HepG2 (cell line): ENCODE results near the gene DOCK1. TPM values are rescaled to one million over a fixed set of nuclear protein-coding genes. Genes with fewer than 3 reads are reported as not detected.

Source experiments
- ATAC-seq: fragments of 200-7000 bp; cut with Tn5 transposase; 3 replicates; pipeline ENCODE4 v1.9.1; 2020; ENCODE audit warnings: mild to moderate bottlenecking, moderate library complexity
- BruUV-seq: library from RNA; stranded (reverse); fragments of 400-500 nt; replicated peaks from 2 replicates; lab custom pipeline; 2021; lab: Mats Ljungman, UMichigan
- CTCF ChIA-PET: fragments of 300-600 bp; formaldehyde crosslinking; extraction: SDS; loops from one replicate; lab custom pipeline; 2021; ENCODE audit warnings: low total read pairs, inconsistent platforms, low intra/inter-chr PET ratio; lab: Yijun Ruan, JAX
- POLR2A ChIA-PET: fragments of 350-600 bp; sonication (Branson Sonifier 250); formaldehyde crosslinking; loops from one replicate; lab custom pipeline; 2020; ENCODE audit warnings: antibody characterized with exemption, inconsistent platforms; lab: Yijun Ruan, JAX
- DNase-seq: peaks from one replicate; pipeline ENCODE4 v3.0.0-alpha.2; 2015; ENCODE audit warnings: low spot score
- FAIRE-seq: peaks from 3 replicates; lab custom pipeline; 2011; peaks lifted over from hg19 to GRCh38; lab: Jason Lieb, UNC
- H2AFZ ChIP-seq: one replicate; pipeline ENCODE4 v1.6.1; 2011; ENCODE audit warnings: low read length, inconsistent platforms
- H3K27ac ChIP-seq: fragments of 300-600 bp; 3 replicates; pipeline ENCODE4 v1.8.0; 2011; ENCODE audit warnings: mixed run types, mild to moderate bottlenecking, mixed read lengths, low read length, inconsistent platforms; ENCODE audit not compliant: insufficient read depth; ENCODE audit errors: extremely low read length
- H3K27me3 ChIP-seq, 2 experiments: fragments of 200-600 bp in 1 of 2; 2 replicates in 1 of 2; 3 replicates in 1 of 2; pipeline versions ENCODE4 v1.6.0 to v1.8.0; 2011; ENCODE audit warnings: low read length in 2 of 2, mild to moderate bottlenecking in 2 of 2, moderate library complexity in 2 of 2, inconsistent platforms in 1 of 2; ENCODE audit not compliant: insufficient read depth in 2 of 2, control insufficient read depth in 1 of 2
- H3K36me3 ChIP-seq, 2 experiments: fragments of 200-600 bp in 1 of 2; replicated peaks in 1 of 2; 2 replicates in 1 of 2; 3 replicates in 1 of 2; pipeline versions ENCODE4 v1.5.1 to v1.8.0; 2011; ENCODE audit warnings: low read length in 2 of 2, inconsistent platforms in 1 of 2; ENCODE audit not compliant: insufficient read depth in 2 of 2, control insufficient read depth in 1 of 2
- H3K4me1 ChIP-seq: 2 replicates; pipeline ENCODE4 v1.5.1; 2012; ENCODE audit warnings: low read length, inconsistent platforms; ENCODE audit not compliant: insufficient read depth
- H3K4me2 ChIP-seq: 2 replicates; pipeline ENCODE4 v1.6.0; 2011; ENCODE audit warnings: low read depth, low read length, inconsistent platforms
- H3K4me3 ChIP-seq, 3 experiments: fragments of 200-600 bp in 1 of 3; sonication (generic), shearing (Covaris generic) in 1 of 3; replicated peaks in 1 of 3; 2 replicates each; pipeline ENCODE4 v1.5.1; 2011 to 2016; ENCODE audit warnings: low read length in 3 of 3, inconsistent platforms in 2 of 3, low read depth in 2 of 3, mild to moderate bottlenecking in 2 of 3, control low read depth in 1 of 3, mixed read lengths in 1 of 3; ENCODE audit not compliant: insufficient read depth in 1 of 3
- H3K79me2 ChIP-seq: one replicate; pipeline ENCODE4 v1.6.1; 2011; ENCODE audit warnings: low read length, inconsistent platforms; ENCODE audit not compliant: insufficient read depth
- H3K9ac ChIP-seq: 2 replicates; pipeline ENCODE4 v1.6.0; 2011; ENCODE audit warnings: mild to moderate bottlenecking, low read depth, low read length, inconsistent platforms; ENCODE audit not compliant: insufficient read depth
- H3K9me3 ChIP-seq: 2 replicates; pipeline ENCODE4 v1.5.1; 2012; ENCODE audit warnings: mild to moderate bottlenecking, low read length
- H4K20me1 ChIP-seq: 2 replicates; pipeline ENCODE4 v1.6.0; 2011; ENCODE audit warnings: inconsistent platforms, mild to moderate bottlenecking, low read length, moderate library complexity; ENCODE audit not compliant: insufficient read depth
- ETV6 ChIP-seq: sonication (generic); formaldehyde crosslinking; conservative IDR thresholded peaks from 2 replicates; pipeline ENCODE4 v1.4.0; 2020; ENCODE audit warnings: missing genetic modification reagents
- KLF9 ChIP-seq: IDR thresholded peaks from 2 replicates; pipeline ENCODE4 v1.6.1; 2016; ENCODE audit warnings: low read depth
- ZNF142 ChIP-seq: sonication (generic); formaldehyde crosslinking; IDR thresholded peaks from 2 replicates; pipeline ENCODE4 v1.4.0; 2020; ENCODE audit warnings: missing genetic modification reagents
- ZNF382 ChIP-seq: sonication (generic); formaldehyde crosslinking; IDR thresholded peaks from 2 replicates; pipeline ENCODE4 v1.5.0; 2020; ENCODE audit warnings: missing genetic modification reagents, mild to moderate bottlenecking, borderline replicate concordance
- ZNF609 ChIP-seq: sonication (generic); formaldehyde crosslinking; IDR thresholded peaks from 2 replicates; pipeline ENCODE4 v1.4.0; 2020; ENCODE audit warnings: mild to moderate bottlenecking, missing genetic modification reagents, borderline replicate concordance
- WGBS: methylation state at CpG from one replicate; pipeline ENCODE4 v1.1.6; 2017; ENCODE audit warnings: low lambda C conversion rate; 5-methylcytosine and 5-hydroxymethylcytosine counted together
- in situ Hi-C: cut with HindIII; loops from 2 replicates; pipeline ENCODE4 v1.10.0; 2017; ENCODE audit warnings: low pct_unique_long_range_greater_than_20kb; ENCODE audit not compliant: extremely low pct_ligation_motif_present
- intact Hi-C: fragments of 100-400 bp; cut with micrococcal nuclease; formaldehyde crosslinking; loops from one replicate; pipeline ENCODE4 v1.10.0; 2022; ENCODE audit not compliant: unreplicated experiment
- polyA plus RNA-seq, 8 experiments: library from polyadenylated mRNA; depleted of rRNA in 3 of 8; stranded (reverse) in 7 of 8; unstranded in 1 of 8; fragments of >200 nt; fragmentation: Illumina TruSeq in 4 of 8; extraction: Trizol in 4 of 8; gene quantifications; 2 replicates each; pipeline versions ENCODE4 v1.2.1 to v1.2.3, GENCODE V29; 2011 to 2016; ENCODE audit warnings: low read depth in 4 of 8, missing spikeins in 1 of 8, mixed read lengths in 1 of 8; ENCODE audit not compliant: insufficient read depth in 1 of 8
- total RNA-seq, 5 experiments: library from RNA; depleted of rRNA; stranded (reverse); fragments of >200 nt; fragmentation: Illumina TruSeq; extraction: Trizol; gene quantifications; 2 replicates each; pipeline ENCODE4 v1.2.3, GENCODE V29; 2016; ENCODE audit warnings: low read depth in 1 of 5

DOCK1 gene
- total and polyA plus RNA-seq, 2 of the 13 experiments (the other 11 are each of a cell fraction or from before 2014, with no cell fraction given), result 8.3 to 25.5 TPM

- WGBS, result 95% methylated on average over 7 of the region's 13 CpGs
- Histone ChIP-seq H3K9ac (no peak overlapping the region), H4K20me1 (peaks cover 4% of the 10 kb centered on the region), H3K79me2 (peaks cover 50% of the 10 kb centered on the region), H3K9me3 (peaks cover 49% of the 10 kb centered on the region), H3K4me3 (no peak overlapping the region), H2AFZ (no peak overlapping the region), H3K36me3 (peaks cover 0 to 4% of the 10 kb centered on the region in 2 experiments; a peak in 1 of 5 replicates), H3K4me1 (no peaks in the 10 kb centered on the region), H3K27me3 (no peaks in the 10 kb centered on the region), H3K27ac (no peak overlapping the region), H3K4me2 (no peak overlapping the region)
- no TSS peak for BruUV-seq
- DNase-seq (no peak), FAIRE-seq (no peak), ATAC-seq (no peak)
- ChIA-PET CTCF (no interaction called here), POLR2A (no interaction called here)
- intact Hi-C loops (no loop called here), in situ Hi-C loops (no loop called here)
- TF ChIP-seq ZNF142 (no peak), ETV6 (CRISPR knock-in tag) (no peak), ZNF382 (CRISPR knock-in tag) (no peak), KLF9 (no peak), ZNF609 (CRISPR knock-in tag) (no peak)
- TF ChIP-seq, all 625 proteins: peak for 0
These were observed 43.3 kb downstream of the DOCK1 start for GRCh38 chr10:126948355-126949160.
